ENCODE measurements around the gene GK.

GRCh38 chrX:30741545-30741944 lies 88.3 kb downstream of the GK start:
- TF ChIP-seq HDAC6 (IDR thresholded peaks at IDR 0.05; ENCODE audit: low read depth, low read length), result no peak
- no peak for TF ChIP-seq CTCF (IDR thresholded peaks at IDR 0.05; ENCODE audit: control extremely low read depth in 1 of 3, insufficient read depth in 1 of 3, low read depth in 1 of 3, low read length in 3 of 3)
- no peak for TF ChIP-seq ASH2L (IDR thresholded peaks at IDR 0.05; ENCODE audit: low read length)
- TF ChIP-seq SRF (IDR thresholded peaks at IDR 0.05; ENCODE audit: low read depth, low read length), result no peak
- TF ChIP-seq MAX (IDR thresholded peaks at IDR 0.05), result no peak
- TF ChIP-seq CREB1 (IDR thresholded peaks at IDR 0.05), result no peak
- no peak for TF ChIP-seq JUN (IDR thresholded peaks at IDR 0.05; ENCODE audit: low read depth, low read length)
- no peak for TF ChIP-seq RAD21 (IDR thresholded peaks at IDR 0.05 in 1 of 2, conservative IDR thresholded peaks at IDR 0.05 in 1 of 2; ENCODE audit: low read depth in 2 of 2, low read length in 2 of 2)

Data from H1 (cell line).